Bone marrow (tissue), 2 donors: ENCODE measurements around the gene NRCAM.

Experiments used
- DNase-seq, 2 donors: peaks; one replicate each; lab custom pipeline; 2025; lab: John Stamatoyannopoulos, UW

The NRCAM gene

GRCh38 chr7:108152198-108152597 lies 304.0 kb downstream of the NRCAM start:
- DNase-seq, result no peak

DNA sequence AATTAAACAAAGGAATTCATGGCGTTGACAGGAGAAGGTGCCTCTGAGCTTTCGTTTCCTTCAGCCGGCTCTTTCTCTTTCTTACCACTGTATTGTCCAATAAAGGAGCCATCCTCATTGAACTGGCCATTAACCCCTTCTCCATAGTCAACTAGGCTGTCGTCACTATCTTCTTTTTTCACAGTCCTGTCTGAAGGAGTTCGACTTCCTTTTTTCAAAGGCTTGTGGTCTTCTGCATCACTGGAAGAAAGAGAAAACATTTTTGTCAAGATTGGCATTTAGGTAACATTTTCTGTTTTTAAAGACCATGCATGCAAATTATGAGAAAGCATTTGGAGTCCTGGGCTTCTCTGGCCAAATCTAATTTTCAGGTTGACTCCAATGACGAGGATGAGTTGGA lies 306.3 kb downstream of the NRCAM start:
- no peak for DNase-seq

DNA sequence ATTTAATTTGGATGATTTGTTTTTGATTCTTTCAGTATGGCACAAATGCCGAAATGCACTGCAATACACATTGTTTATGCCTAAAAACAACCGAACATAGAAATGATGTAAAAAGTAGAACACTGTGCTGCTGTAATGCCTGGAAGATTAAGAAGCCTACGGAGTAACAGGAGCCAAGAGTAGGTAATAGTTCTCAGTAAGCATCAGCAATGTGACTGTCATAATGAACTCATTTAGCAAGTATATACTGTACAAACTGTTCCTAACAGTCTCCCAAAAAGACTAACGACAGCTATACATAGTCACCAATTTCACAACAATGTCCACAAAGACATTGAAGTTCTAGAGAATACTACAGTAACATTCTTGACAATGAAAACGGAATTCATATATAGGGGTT lies 307.1 kb downstream of the NRCAM start:
- no peak for DNase-seq

GRCh38 chr7:108147031-108147563 lies 309.1 kb downstream of the NRCAM start:
- no peak for DNase-seq

- DNase-seq, result no peak
Observed at GRCh38 chr7:108146070-108146842, 310.0 kb downstream of the NRCAM start.

GRCh38 chr7:108145401-108145800 lies 310.8 kb downstream of the NRCAM start:
- no peak for DNase-seq

GRCh38 chr7:108144931-108145330 lies 311.3 kb downstream of the NRCAM start:
- no peak for DNase-seq

DNA sequence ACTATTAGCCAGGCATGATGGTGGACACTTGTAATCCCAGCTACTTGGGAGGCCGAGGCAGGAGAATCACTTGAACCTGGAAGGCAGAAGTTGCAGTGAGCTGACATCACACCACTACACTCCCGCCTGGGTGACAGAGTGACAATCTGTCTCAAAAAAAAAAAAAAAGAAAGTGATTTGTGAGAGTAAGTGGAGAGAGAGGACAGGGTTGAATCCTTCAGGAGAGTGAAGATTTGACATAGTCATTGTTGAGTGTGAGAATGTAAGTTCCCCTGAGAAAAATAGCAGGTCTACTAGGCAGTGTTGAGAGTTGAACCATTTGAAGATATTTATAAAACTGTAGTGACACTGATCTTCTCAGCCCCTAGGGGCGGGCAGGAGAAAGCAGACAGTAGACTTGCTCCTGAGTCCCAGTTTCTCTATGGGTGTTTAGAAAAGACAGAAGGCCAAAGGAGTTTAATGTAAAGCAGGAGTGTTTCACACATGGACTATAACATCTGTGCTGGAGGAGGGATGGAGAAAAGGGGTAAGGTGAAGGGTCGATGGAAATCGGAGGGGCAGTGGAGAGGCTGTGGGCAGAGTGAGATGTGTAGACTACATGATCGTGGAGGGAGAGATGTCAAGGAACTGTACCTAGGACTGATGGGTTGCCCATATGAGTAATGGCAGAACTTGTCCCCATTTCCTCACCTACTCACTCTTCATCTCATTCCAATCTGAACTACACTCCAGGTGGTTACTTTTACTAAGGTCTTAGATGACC lies 312.4 kb downstream of the NRCAM start:
- DNase-seq, result no peak

- DNase-seq, result no peak
Observed at GRCh38 chr7:108142675-108143259, 313.5 kb downstream of the NRCAM start.

- no peak for DNase-seq
Observed at GRCh38 chr7:108142180-108142579, 314.1 kb downstream of the NRCAM start.

DNA sequence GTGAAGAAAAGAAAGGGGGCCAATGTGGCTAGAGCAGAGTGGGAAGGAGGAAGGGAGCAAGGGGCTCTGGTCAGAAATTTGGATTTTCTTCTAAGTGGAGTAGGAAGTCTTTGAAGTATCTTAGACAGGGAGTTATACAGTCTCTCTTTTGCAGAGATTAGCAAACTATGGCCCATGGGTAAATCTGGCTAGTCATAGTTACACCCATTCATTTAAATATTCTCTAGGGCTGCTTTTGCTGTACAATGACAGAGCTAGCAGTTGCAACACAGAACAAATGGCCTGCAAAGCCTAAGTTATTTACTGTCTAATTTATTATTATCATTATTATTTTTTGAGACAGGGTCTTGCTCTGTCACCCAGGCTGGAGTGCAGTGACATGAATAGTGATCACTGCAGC lies 315.6 kb downstream of the NRCAM start:
- no peak for DNase-seq

GRCh38 chr7:108138911-108139310 lies 317.3 kb downstream of the NRCAM start:
- no peak for DNase-seq

DNA sequence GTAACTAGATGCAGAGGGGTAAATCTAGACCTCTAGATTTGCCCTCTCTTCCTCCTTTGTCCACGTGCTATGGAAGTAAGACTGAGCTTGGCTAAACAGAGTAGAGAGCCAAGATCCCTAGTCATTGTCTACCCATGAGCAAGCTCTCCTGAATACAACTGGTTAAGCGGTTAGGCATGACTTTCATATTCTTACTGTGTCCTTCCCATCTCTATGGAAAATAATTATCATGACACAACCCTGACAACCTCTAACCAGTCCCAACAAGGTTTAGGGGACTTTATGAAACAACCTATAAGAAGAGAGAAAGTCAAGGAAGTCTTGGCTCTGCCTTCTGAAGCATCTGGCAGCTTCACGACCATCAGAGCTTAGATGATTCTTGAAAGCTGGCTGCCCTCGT lies 318.2 kb downstream of the NRCAM start:
- DNase-seq, result no peak

- DNase-seq, result no peak
Observed at GRCh38 chr7:108137040-108137439, 319.2 kb downstream of the NRCAM start.

DNA sequence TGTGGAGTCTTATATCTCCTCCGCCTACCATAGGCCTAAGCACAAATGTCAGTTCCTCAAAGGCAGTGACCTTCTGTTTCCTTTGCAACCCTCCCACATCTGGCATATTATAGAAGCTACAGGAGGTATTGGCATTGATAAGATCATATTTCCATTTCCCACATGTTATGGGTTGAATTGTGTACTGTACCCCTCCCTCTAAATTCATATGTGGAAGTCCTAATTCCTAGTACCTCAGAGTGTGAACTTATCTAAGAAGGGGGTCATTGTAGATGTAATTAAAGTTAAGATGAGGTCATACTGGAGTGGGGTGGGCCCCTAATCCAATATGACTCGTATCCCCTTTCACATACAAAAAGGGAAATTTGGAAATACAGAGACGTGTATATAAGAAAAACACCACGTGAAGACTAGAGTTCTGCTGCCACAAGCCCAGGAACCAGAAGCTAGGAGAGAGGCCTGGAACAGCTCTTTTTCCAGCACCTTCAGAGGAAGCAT lies 320.0 kb downstream of the NRCAM start:
- DNase-seq, result peak in 1 of 2 donors; percentile 76

DNA sequence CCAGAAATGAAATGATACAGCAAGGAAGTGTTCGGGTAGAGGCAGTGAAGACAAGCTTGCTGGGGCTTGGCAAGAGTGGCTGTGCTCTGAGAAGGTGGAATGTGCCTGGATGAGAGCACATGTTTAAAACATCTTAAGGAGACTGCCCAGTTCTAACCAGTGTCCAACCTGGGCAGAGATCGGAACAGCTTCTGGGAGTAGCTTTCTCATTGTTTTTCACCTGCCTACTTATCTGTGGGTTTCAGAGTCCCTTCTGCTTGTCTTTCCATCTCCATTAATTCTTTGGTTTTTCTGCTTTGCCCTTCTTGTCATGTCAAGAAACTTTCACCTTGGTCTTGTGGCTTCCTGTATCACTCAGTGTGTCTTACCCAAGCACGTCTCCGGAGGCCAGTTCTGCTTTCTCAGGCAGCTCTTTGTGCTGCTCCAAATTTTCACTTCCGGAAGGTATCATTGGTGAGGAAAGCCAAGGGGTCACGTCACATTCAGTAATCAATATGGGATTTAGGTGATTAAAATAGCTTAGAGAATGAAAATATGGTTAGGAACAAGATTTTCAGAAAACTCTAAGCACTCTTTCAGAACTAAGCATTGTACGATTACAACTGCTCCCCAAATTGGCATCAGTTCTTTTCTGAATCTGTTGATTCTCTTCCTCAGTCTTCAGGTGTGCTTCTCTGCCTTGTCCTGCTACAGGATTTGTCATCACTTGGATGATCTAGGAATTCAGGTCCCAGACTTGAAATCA lies 320.6 kb downstream of the NRCAM start:
- peak in 1 of 2 donors; percentile 62 for DNase-seq

- no peak for DNase-seq
Observed at GRCh38 chr7:108134486-108134885, 321.8 kb downstream of the NRCAM start.

- no peak for DNase-seq
Observed at GRCh38 chr7:108132551-108133265, 323.5 kb downstream of the NRCAM start.

DNA sequence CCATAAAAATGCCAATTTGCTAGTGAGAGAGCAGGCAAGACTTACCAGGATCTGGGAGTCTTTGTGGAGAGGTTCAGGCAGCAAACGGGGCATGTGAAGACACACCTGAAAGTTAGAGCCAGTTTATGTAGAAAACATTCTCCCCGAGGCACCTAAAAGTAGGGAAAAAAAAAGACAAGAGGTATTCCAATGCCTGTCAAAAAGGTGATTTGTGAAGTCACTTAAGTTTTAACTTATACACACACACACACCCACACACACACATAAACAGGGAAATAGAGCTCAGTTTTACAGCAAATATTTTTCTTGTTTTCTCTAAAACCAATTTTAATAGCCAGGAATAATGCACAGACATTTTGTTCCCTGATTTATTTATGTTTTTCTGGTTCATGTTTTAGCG lies 326.0 kb downstream of the NRCAM start, which contains the start of gene LAMB4:
LAMB4 (minus strand) TSS at position 101 of the 400 bp plus-strand sequence. CDS start 7,197 bp downstream, outside the sequence.
- no peak for DNase-seq

DNA sequence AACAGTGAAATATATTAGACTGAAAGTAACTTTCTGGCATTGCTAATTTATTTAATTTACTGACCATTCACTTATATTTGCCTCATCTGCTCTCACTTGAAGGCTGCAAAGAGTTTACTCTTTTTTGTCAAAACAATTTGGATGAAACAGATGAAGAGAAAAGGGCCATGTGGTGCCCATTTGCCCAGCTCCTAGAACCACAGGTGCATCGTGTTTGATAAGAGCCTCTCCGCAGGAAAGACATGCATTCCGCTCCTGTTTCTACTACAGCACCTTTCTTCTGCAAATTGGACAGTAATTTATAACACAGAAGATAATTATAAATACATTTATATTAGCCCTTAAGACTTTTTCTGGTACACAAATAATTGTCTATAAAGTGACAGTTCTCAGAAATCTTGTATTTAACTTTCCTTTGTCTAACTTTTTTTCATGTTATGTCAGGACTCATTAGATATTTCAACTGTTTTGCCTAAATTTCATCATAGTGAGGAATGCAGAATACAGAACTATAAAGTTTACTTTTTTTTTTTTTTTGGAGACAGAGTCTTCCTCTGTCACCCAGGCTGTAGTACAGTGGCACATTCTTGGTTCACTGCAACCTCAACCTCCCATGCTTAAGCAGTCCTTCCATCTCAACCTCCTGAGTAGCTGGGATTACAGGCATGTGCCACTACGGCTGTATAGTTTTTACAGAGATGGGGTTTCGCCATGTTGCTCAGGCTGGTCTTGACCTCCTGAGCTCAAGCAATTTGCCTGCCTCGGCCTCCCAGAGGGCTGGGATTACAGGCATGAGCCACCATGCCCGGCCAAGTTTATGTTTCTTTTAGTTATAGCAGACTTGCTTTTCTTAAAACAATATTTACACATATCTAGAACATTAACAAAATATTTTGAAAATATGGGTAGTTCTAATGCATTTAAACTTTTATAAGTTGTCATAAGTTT lies 326.9 kb downstream of the NRCAM start:
- DNase-seq, result no peak
